WTC11 (cell line): Measurements from ENCODE around the gene KCNQ4. TPM values are rescaled to one million over a fixed set of nuclear protein-coding genes. Genes with fewer than 3 reads are reported as not detected.

Source experiments
- ATAC-seq: fragments of 200-7000 bp; cut with Tn5 transposase; 2 replicates; pipeline ENCODE4 v1.10.0; 2021; ENCODE audit warnings: mild to moderate bottlenecking, moderate library complexity
- CTCF ChIA-PET: fragments of 300-600 bp; sonication (Branson Sonifier 250); formaldehyde crosslinking; loops from one replicate; lab custom pipeline; 2021; ENCODE audit warnings: antibody characterized with exemption; lab: Charles Lee
- POLR2A ChIA-PET: fragments of 350-600 bp; sonication (Branson Sonifier 250); formaldehyde crosslinking; loops from one replicate; lab custom pipeline; 2021; ENCODE audit warnings: antibody characterized with exemption; lab: Charles Lee
- DNase-seq: peaks from one replicate; pipeline ENCODE4 v3.0.0; 2021; ENCODE audit warnings: low spot score
- H3K27ac Mint-ChIP-seq: 2 replicates; pipeline ENCODE4 v1.8.0; 2021; ENCODE audit warnings: mixed read lengths
- H3K27me3 Mint-ChIP-seq: 2 replicates; pipeline ENCODE4 v1.8.0; 2021; ENCODE audit warnings: low read depth, mild to moderate bottlenecking, moderate library complexity, mixed read lengths
- H3K36me3 Mint-ChIP-seq: 2 replicates; pipeline ENCODE4 v1.8.0; 2021; ENCODE audit warnings: mixed read lengths
- H3K4me1 Mint-ChIP-seq: 2 replicates; pipeline ENCODE4 v1.8.0; 2022; ENCODE audit warnings: mixed read lengths
- H3K4me3 Mint-ChIP-seq: 2 replicates; pipeline ENCODE4 v1.8.0; 2021; ENCODE audit warnings: mild to moderate bottlenecking, moderate library complexity, mixed read lengths
- H3K9me3 Mint-ChIP-seq: 2 replicates; pipeline ENCODE4 v1.8.0; 2021; ENCODE audit warnings: mixed read lengths
- CBFB ChIP-seq: sonication (generic); formaldehyde crosslinking; IDR thresholded peaks from 2 replicates; pipeline ENCODE4 v1.8.1; 2022; ENCODE audit warnings: mild to moderate bottlenecking, low read depth, missing genetic modification reagents
- ELF4 ChIP-seq: sonication (generic); formaldehyde crosslinking; IDR thresholded peaks from 2 replicates; pipeline ENCODE4 v1.8.1; 2022; ENCODE audit warnings: low read depth, mild to moderate bottlenecking, moderate library complexity, missing genetic modification reagents
- EMX1 ChIP-seq: fragments of 250-450 bp; sonication (Bioruptor Pico); IDR thresholded peaks from 2 replicates; pipeline ENCODE4 v1.8.0; 2021; ENCODE audit warnings: mild to moderate bottlenecking
- FOXJ3 ChIP-seq: sonication (generic); formaldehyde crosslinking; IDR thresholded peaks from 2 replicates; pipeline ENCODE4 v1.9.0; 2021; ENCODE audit warnings: missing genetic modification reagents, mild to moderate bottlenecking, borderline replicate concordance
- FOXP1 ChIP-seq: sonication (generic); formaldehyde crosslinking; IDR thresholded peaks from 2 replicates; pipeline ENCODE4 v1.8.0; 2022; ENCODE audit warnings: missing genetic modification reagents, mild to moderate bottlenecking, moderate library complexity, borderline replicate concordance
- JAZF1 ChIP-seq: fragments of 250-450 bp; sonication (Bioruptor Pico); IDR thresholded peaks from 2 replicates; pipeline ENCODE4 v1.9.0; 2021; ENCODE audit warnings: moderate library complexity, mild to moderate bottlenecking, inconsistent platforms
- KAT7 ChIP-seq: sonication (generic); formaldehyde crosslinking; IDR thresholded peaks from 2 replicates; pipeline ENCODE4 v1.8.1; 2023; ENCODE audit warnings: missing genetic modification reagents, mild to moderate bottlenecking, borderline replicate concordance
- MXD4 ChIP-seq: fragments of 250-450 bp; sonication (Bioruptor Pico); IDR thresholded peaks from 2 replicates; pipeline ENCODE4 v1.8.0; 2021; ENCODE audit warnings: mild to moderate bottlenecking, moderate library complexity, borderline replicate concordance
- NFE2L1 ChIP-seq: sonication (generic); formaldehyde crosslinking; IDR thresholded peaks from 2 replicates; pipeline ENCODE4 v1.8.1; 2023; ENCODE audit warnings: missing genetic modification reagents
- NR3C1 ChIP-seq: sonication (generic); formaldehyde crosslinking; conservative IDR thresholded peaks from 2 replicates; pipeline ENCODE4 v1.8.1; 2023; ENCODE audit warnings: low read depth, mild to moderate bottlenecking, missing genetic modification reagents
- ZNF138 ChIP-seq: sonication (generic); formaldehyde crosslinking; conservative IDR thresholded peaks from 2 replicates; pipeline ENCODE4 v1.8.1; 2022; ENCODE audit warnings: mild to moderate bottlenecking, moderate library complexity, missing genetic modification reagents
- ZNF232 ChIP-seq: sonication (generic); formaldehyde crosslinking; IDR thresholded peaks from 2 replicates; pipeline ENCODE4 v1.8.0; 2022; ENCODE audit warnings: mild to moderate bottlenecking, missing genetic modification reagents
- ZNF396 ChIP-seq: fragments of 250-450 bp; sonication (Bioruptor Pico); IDR thresholded peaks from 2 replicates; pipeline ENCODE4 v1.8.0; 2021; ENCODE audit warnings: mild to moderate bottlenecking, moderate library complexity, borderline replicate concordance
- total RNA-seq: library from RNA; stranded (reverse); gene quantifications from 3 replicates; pipeline ENCODE4 v1.2.3, GENCODE V29; 2021
- TF ChIP-seq, protein P1 (sequence below): sonication (generic); formaldehyde crosslinking; IDR thresholded peaks from 2 replicates; pipeline ENCODE4 v1.8.0; 2022; ENCODE audit warnings: mild to moderate bottlenecking, missing genetic modification reagents
- TF ChIP-seq, protein P2 (sequence below): fragments of 250-450 bp; sonication (Bioruptor Pico); IDR thresholded peaks from 2 replicates; pipeline ENCODE4 v1.9.0; 2021; ENCODE audit warnings: mild to moderate bottlenecking
- TF ChIP-seq, protein P3 (sequence below): sonication (generic); formaldehyde crosslinking; IDR thresholded peaks from 2 replicates; pipeline ENCODE4 v1.8.1; 2022; ENCODE audit warnings: mild to moderate bottlenecking, missing genetic modification reagents, moderate library complexity, borderline replicate concordance
- TF ChIP-seq, protein P4 (sequence below): sonication (generic); formaldehyde crosslinking; IDR thresholded peaks from 2 replicates; pipeline ENCODE4 v1.8.1; 2023; ENCODE audit warnings: mild to moderate bottlenecking, missing genetic modification reagents, borderline replicate concordance
- TF ChIP-seq, protein P5 (sequence below): fragments of 250-450 bp; sonication (Bioruptor Pico); IDR thresholded peaks from 2 replicates; pipeline ENCODE4 v2.1.2; 2022; ENCODE audit warnings: mild to moderate bottlenecking, moderate library complexity
- TF ChIP-seq, protein P6 (sequence below): sonication (generic); formaldehyde crosslinking; IDR thresholded peaks from 2 replicates; pipeline ENCODE4 v1.8.0; 2022; ENCODE audit warnings: mild to moderate bottlenecking, missing genetic modification reagents

KCNQ4 gene
- total RNA-seq, 1 experiment from 2014 or later = 4.0 TPM

DNA sequence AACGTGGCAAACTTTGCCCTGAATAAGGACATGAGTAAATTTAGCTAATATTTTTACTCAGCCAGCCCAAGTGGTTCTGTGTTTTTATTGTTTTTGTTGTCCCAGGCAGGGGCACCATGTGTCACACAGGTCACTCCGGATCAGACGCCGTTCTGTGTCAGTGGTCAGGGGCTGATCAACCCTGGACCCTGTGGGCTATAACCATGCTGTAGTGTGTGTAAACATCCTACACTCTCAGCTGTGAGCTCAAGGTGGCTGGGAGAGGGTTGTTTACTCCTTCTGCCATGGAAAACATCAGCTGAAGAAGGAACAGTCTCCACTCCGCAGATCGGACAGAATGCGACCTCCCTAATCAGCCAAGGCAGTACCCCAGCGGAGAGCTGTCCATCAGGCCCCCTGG, 26.5 kb upstream of the KCNQ4 start (continued):
- TF ChIP-seq, protein P1, sequence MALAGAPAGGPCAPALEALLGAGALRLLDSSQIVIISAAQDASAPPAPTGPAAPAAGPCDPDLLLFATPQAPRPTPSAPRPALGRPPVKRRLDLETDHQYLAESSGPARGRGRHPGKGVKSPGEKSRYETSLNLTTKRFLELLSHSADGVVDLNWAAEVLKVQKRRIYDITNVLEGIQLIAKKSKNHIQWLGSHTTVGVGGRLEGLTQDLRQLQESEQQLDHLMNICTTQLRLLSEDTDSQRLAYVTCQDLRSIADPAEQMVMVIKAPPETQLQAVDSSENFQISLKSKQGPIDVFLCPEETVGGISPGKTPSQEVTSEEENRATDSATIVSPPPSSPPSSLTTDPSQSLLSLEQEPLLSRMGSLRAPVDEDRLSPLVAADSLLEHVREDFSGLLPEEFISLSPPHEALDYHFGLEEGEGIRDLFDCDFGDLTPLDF (CRISPR knock-in tag) = no peak

DNA sequence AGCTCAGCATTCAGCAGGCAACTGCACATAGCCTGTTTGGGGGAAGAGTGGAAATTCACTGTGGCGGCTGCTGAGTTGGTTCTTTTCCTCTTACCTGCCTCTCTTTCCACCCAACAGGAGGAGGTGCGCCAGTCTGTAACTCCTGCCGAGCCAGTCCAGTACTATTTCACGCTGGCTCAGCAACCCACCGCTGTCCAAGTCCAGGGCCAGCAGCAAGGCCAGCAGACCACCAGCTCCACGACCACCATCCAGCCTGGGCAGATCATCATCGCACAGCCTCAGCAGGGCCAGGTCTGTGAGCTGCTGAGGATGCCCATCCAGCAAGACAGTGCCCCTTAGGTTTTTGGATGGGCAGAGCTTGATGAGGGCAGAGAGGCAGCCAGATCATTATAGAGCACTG, 25.6 kb upstream of the KCNQ4 start:
- no peak overlapping the region for H3K27ac Mint-ChIP-seq
- CTCF ChIA-PET = interaction anchor here (1.5 kb wide), 1 partner anchor 104 kb away, joined by 3 read pairs; the partner anchor contains the start of gene CITED4
- POLR2A ChIA-PET = no interaction called here
- DNase-seq (no peak), ATAC-seq (no peak)
- H3K9me3 Mint-ChIP-seq = no peaks in the 10 kb centered on the region
- peaks cover 72% of the 10 kb centered on the region for H3K36me3 Mint-ChIP-seq
- no peaks in the 10 kb centered on the region for H3K27me3 Mint-ChIP-seq
- no peak overlapping the region for H3K4me3 Mint-ChIP-seq
- H3K4me1 Mint-ChIP-seq = no peaks in the 10 kb centered on the region
- TF ChIP-seq NR3C1 (CRISPR knock-in tag) (no peak), ZNF396 (CRISPR knock-in tag) (no peak), JAZF1 (CRISPR knock-in tag) (no peak), MXD4 (CRISPR knock-in tag) (no peak), ZNF232 (CRISPR knock-in tag) (no peak), ZNF138 (CRISPR knock-in tag) (no peak), NFE2L1 (CRISPR knock-in tag) (no peak), CBFB (no peak), EMX1 (CRISPR knock-in tag) (no peak)
- TF ChIP-seq, protein P2, sequence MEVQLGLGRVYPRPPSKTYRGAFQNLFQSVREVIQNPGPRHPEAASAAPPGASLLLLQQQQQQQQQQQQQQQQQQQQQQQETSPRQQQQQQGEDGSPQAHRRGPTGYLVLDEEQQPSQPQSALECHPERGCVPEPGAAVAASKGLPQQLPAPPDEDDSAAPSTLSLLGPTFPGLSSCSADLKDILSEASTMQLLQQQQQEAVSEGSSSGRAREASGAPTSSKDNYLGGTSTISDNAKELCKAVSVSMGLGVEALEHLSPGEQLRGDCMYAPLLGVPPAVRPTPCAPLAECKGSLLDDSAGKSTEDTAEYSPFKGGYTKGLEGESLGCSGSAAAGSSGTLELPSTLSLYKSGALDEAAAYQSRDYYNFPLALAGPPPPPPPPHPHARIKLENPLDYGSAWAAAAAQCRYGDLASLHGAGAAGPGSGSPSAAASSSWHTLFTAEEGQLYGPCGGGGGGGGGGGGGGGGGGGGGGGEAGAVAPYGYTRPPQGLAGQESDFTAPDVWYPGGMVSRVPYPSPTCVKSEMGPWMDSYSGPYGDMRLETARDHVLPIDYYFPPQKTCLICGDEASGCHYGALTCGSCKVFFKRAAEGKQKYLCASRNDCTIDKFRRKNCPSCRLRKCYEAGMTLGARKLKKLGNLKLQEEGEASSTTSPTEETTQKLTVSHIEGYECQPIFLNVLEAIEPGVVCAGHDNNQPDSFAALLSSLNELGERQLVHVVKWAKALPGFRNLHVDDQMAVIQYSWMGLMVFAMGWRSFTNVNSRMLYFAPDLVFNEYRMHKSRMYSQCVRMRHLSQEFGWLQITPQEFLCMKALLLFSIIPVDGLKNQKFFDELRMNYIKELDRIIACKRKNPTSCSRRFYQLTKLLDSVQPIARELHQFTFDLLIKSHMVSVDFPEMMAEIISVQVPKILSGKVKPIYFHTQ (CRISPR knock-in tag) = no peak

DNA sequence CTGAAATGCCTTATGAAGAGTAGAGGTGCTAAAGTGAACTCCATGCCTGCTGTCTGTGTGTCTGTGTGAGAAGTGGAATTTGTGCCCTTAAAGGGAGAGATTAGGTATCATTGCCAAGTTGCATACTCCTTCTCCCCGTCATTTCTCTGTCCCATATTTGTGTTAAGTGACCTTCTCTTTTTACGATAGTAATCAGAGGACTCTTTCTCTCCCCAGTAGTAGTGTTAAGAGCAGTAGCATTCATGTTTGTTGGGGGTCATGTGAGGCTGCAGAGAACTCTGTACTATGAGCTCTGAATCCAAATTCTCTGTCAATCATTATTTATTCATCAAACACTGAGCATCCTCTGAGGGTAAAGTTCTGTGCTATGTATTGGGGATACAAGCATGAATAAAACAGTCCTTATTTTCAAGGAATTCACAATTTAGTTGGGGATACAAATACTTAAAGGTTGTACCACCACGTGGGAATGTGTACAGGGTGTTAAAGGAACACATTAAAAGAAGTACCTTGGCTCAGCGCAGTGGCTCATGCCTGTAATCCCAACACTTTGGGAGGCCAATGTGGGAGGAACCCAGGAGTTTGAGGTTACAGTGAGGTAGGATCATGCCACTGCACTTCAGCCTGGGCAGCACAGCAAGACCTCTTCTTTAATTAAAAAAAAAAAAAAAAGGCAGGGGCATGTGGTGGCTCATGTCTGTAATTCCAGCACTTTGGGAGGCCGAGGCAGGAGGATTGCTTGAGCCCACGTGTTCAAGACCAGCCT, 24.8 kb upstream of the KCNQ4 start:
- ChIA-PET POLR2A (no interaction called here), CTCF (no interaction called here)
- Mint-ChIP-seq H3K36me3 (peaks cover 71% of the 10 kb centered on the region), H3K4me1 (no peaks in the 10 kb centered on the region), H3K4me3 (no peak overlapping the region), H3K27ac (no peak overlapping the region), H3K9me3 (no peaks in the 10 kb centered on the region), H3K27me3 (no peaks in the 10 kb centered on the region)
- DNase-seq (no peak), ATAC-seq (no peak)
- TF ChIP-seq EMX1 (CRISPR knock-in tag) (no peak), JAZF1 (CRISPR knock-in tag) (no peak), ELF4 (CRISPR knock-in tag) (no peak), FOXJ3 (CRISPR knock-in tag) (no peak), KAT7 (CRISPR knock-in tag) (no peak), FOXP1 (CRISPR knock-in tag) (no peak)
- TF ChIP-seq, protein P3, sequence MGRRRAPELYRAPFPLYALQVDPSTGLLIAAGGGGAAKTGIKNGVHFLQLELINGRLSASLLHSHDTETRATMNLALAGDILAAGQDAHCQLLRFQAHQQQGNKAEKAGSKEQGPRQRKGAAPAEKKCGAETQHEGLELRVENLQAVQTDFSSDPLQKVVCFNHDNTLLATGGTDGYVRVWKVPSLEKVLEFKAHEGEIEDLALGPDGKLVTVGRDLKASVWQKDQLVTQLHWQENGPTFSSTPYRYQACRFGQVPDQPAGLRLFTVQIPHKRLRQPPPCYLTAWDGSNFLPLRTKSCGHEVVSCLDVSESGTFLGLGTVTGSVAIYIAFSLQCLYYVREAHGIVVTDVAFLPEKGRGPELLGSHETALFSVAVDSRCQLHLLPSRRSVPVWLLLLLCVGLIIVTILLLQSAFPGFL (CRISPR knock-in tag) = no peak
- TF ChIP-seq, protein P4, sequence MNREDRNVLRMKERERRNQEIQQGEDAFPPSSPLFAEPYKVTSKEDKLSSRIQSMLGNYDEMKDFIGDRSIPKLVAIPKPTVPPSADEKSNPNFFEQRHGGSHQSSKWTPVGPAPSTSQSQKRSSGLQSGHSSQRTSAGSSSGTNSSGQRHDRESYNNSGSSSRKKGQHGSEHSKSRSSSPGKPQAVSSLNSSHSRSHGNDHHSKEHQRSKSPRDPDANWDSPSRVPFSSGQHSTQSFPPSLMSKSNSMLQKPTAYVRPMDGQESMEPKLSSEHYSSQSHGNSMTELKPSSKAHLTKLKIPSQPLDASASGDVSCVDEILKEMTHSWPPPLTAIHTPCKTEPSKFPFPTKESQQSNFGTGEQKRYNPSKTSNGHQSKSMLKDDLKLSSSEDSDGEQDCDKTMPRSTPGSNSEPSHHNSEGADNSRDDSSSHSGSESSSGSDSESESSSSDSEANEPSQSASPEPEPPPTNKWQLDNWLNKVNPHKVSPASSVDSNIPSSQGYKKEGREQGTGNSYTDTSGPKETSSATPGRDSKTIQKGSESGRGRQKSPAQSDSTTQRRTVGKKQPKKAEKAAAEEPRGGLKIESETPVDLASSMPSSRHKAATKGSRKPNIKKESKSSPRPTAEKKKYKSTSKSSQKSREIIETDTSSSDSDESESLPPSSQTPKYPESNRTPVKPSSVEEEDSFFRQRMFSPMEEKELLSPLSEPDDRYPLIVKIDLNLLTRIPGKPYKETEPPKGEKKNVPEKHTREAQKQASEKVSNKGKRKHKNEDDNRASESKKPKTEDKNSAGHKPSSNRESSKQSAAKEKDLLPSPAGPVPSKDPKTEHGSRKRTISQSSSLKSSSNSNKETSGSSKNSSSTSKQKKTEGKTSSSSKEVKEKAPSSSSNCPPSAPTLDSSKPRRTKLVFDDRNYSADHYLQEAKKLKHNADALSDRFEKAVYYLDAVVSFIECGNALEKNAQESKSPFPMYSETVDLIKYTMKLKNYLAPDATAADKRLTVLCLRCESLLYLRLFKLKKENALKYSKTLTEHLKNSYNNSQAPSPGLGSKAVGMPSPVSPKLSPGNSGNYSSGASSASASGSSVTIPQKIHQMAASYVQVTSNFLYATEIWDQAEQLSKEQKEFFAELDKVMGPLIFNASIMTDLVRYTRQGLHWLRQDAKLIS = no peak
- TF ChIP-seq, protein P5, sequence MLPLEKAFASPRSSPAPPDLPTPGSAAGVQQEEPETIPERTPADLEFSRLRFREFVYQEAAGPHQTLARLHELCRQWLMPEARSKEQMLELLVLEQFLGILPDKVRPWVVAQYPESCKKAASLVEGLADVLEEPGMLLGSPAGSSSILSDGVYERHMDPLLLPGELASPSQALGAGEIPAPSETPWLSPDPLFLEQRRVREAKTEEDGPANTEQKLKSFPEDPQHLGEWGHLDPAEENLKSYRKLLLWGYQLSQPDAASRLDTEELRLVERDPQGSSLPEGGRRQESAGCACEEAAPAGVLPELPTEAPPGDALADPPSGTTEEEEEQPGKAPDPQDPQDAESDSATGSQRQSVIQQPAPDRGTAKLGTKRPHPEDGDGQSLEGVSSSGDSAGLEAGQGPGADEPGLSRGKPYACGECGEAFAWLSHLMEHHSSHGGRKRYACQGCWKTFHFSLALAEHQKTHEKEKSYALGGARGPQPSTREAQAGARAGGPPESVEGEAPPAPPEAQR (CRISPR knock-in tag) = no peak
- TF ChIP-seq, protein P6, sequence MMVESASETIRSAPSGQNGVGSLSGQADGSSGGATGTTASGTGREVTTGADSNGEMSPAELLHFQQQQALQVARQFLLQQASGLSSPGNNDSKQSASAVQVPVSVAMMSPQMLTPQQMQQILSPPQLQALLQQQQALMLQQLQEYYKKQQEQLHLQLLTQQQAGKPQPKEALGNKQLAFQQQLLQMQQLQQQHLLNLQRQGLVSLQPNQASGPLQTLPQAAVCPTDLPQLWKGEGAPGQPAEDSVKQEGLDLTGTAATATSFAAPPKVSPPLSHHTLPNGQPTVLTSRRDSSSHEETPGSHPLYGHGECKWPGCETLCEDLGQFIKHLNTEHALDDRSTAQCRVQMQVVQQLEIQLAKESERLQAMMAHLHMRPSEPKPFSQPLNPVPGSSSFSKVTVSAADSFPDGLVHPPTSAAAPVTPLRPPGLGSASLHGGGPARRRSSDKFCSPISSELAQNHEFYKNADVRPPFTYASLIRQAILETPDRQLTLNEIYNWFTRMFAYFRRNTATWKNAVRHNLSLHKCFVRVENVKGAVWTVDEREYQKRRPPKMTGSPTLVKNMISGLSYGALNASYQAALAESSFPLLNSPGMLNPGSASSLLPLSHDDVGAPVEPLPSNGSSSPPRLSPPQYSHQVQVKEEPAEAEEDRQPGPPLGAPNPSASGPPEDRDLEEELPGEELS (CRISPR knock-in tag) = no peak
